HG02938 (cell line): ENCODE measurements around the gene RGS3.

Experiments used
- ATAC-seq: cut with Tn5 transposase; IDR thresholded peaks from one replicate; pipeline ENCODE4 v1.9.1; 2021; ENCODE audit warnings: mild to moderate bottlenecking, moderate library complexity; ENCODE audit not compliant: unreplicated experiment

RGS3 gene

GRCh38 chr9:113568571-113569321 lies 105.2 kb downstream of the RGS3 start:
- no peak for ATAC-seq

DNA sequence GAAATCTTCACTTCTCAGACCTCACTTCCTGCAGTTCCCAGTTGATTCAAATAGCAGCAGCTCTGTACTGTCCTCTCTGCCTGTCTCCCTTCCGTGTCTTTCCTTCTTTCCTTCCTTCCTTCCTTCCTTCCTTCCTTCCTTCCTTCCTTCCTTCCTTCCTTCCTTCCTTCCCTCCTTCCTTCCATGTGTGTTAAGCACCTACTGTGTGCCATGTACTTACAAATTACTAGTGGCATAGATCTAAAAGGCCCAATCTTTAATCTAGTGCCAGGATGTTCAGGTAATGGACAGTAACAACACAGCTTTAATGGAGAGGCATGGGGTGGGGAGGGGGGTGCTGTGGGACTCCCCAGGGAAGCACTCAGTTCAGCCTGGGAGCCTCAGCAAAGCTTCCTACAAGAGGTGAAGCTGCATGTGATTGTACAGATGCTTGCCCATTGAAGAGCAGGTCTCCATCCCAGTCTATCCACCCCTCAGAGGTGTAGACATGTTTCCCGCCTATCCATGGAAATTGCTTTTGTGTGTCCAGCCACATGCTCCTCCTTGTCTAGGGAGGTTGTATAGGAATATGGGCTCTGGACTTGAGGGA lies 106.0 kb downstream of the RGS3 start:
- no peak for ATAC-seq

DNA sequence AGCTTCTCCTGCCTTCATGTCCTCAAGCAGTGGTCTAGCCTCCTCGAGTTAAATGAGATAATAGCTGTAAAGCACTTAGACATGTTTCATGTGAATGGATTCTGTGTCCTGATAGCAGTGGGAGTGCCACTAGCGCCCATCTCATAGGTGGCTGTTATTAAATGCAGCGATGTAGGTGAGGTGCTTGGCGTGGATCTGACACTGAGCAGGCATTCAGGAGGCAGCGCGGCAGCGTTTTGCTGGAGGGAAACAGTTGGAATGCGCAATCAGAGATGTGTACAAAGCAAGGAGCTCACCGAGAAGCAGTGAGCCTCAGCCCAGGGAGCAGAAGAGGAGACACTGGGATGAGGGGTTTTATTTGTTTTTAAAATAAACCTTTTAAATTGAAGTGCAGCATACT lies 106.6 kb downstream of the RGS3 start:
- no peak for ATAC-seq

DNA sequence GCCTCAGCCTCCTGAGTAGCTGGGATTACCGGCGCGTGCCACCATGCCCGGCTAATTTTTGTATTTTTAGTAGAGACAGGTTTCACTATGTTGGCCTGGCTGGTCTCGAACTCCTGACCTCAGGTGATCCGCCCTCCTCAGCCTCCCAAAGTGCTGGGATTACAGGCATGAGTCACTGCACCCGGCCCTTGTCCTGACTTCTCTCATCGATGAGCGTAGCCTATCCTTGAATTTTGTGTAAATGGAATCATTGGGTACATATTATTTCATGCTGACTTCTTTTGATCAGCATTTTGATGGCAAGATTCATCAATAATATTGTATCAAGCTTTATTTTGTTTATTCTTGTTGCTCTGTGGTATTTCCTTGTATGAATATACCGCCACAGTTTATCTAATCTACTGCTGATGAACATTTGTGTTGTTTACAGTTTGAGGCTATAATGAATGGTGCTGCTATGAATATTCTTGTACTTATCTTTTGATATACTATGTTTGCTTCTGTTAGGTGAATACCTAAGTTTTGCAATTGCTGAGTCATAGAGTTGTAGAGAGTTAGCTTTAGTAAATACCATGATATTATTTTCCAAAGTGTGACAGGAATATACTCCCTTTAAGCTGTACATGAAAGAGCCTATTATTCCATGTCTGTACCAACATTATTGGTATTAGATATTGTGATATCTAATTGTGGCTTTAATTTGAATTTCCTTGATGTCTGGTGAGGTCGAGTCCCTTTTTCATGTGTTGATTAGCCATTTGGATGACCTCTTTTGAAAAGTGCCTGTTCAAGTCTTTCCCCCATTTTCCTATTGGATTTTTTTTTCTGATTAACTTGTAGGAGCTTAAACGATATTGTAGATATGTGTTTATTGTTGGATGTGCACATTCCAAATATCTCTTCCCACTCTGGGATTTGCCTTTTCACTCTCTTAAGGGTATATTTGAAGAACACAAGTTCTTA lies 107.5 kb downstream of the RGS3 start:
- ATAC-seq: no peak

DNA sequence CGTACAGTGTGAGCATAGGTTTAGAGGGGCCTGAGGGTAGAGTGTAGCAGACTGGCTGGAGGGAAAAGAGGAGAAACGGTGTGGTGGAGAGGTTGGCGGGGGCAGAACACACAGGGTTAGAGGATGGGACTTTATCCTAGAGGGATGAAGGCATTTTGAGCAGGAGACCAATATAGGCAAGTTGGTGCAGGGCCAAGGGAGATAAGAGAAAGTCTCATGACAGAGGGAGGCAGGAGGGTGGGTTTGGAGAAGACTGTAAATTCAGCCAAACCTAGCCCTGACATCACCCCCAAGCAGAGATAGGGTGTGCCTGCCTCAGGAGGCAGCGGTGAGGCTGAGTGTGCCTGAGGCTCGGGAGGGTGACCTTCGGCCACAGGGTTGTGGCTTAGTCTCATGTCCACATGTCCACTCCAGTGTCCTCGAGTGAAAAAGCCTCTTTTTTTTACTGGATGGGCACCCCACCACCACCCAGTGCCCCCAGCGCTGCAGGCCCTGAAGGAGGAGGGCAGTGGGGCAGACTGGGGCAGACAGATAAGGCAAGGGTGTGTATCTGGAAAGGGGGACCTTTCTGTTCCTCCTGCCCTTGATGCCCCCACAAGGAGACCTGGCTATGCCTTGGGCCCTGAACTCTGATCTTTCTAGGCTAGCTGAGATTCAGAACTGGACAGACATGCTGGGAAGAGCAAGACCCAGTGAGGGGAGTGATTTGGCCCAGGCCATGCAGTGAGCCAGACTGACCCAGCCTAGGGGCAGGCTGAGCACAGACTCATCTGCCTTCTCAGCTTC lies 108.7 kb downstream of the RGS3 start:
- no peak for ATAC-seq

DNA sequence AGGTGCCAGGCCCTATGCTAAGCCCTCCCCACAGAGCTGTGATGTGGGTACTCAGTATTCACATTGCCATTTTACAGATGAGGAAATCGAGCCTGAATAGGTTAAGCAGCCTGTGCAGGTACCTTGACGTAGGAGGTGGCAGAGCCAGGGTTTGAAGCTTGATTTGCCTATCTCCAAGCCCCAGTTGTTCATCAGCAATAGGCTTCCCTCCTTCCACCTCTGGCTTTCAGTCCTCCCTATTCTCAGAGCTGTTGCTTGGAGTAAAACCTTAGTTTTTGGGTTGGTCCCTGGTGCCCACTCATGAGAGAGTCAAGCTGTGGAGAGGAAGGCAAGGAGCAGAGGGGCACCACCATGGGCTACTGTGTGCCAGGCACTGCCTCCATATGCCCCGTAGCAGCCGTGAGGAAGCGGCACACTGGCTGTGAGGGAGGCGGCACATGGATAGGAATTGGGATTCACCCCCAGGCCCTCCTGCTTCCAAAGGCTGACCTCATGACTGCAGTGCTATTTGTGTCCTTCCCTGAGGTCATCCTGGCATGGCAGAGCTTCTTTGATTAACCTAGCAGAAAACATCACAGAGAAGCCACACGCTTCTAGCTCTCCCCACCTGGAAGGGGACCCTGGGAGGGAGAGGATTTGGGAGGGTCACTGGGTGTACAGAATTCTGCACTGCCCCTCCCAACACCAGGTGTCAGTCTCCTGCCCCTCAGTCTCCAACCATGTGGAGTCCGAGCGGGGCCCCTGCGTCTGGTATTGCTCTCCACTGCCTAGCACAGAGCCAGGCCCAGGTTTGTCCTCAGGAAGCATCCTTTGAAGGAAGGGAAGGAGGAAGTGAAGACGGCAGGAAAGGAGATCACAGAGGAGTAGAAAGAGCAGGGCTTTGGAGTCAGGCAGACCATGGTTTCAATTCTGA lies 109.8 kb downstream of the RGS3 start:
- no peak for ATAC-seq

- ATAC-seq: no peak
Observed at GRCh38 chr9:113573959-113574352, 110.4 kb downstream of the RGS3 start.

DNA sequence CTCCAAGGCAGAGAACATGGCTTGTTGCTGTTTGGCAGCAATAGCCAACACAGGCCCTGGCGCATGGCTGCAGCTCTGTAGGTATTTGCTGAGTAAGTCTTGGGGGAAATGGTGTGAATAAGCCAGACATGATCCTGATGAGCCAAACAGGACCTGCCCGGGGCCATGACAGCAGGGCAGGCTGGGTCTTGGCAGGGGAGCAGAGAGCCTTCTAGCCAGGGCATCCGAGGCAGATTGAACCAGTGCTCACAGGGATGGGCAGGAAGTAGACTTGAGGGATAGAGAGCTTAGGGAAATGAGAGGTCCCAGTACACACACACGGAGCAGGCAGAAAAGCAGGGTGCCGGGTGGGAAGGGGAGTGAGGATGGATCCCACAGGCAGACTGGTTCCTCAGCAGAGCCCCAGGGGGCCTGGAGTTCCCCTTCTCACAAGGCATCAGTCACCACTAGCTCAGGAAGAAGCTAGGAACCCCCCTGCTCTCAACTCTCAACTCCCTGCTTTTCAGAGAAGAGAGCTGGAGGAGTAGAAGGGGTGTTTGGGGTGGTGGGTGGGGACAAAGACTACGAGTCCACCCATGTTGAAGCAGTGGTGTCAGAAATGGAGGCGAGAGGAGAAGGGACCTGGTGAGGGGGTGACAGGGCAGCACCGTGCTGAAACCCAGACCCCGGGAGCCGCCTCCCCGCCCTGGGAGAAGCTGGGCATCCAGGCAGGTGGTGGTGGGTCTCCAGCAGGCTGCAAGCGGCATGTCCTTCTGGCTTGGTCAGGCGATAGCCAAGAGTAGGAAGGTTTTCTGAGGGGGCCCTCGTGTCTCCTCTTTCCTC lies 111.1 kb downstream of the RGS3 start:
- no peak for ATAC-seq

GRCh38 chr9:113577525-113578261 lies 114.2 kb downstream of the RGS3 start:
- no peak for ATAC-seq

GRCh38 chr9:113578279-113578865 lies 114.8 kb downstream of the RGS3 start:
- no peak for ATAC-seq

GRCh38 chr9:113578882-113579282 lies 115.4 kb downstream of the RGS3 start:
- peak; percentile 68 for ATAC-seq

- peak; percentile 24 for ATAC-seq
Observed at GRCh38 chr9:113579283-113580040, 115.9 kb downstream of the RGS3 start.

- ATAC-seq: no peak
Observed at GRCh38 chr9:113580041-113580953, 116.8 kb downstream of the RGS3 start.

DNA sequence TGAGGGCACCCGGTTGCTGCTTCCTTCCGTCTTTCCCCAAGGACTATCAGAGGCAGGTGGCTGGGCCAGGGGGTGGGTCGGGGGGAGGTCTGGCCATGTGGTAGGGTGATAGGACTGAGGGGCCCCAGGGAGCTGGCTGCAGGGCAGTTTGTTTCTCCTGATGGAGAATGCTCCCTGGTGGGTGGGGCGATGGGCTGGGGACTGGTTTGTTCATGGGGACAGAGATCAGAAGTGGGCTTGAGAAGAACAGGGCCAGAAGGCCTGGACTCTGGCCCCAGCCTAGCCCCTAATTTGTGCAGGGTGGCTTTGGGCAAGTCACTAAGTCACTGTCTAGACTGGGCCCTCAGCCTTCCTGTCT lies 117.4 kb downstream of the RGS3 start:
- ATAC-seq: no peak

GRCh38 chr9:113581865-113582697 lies 118.6 kb downstream of the RGS3 start:
- peak; percentile 74 for ATAC-seq
